ENCODE measurements around the gene DSC3.

DNA sequence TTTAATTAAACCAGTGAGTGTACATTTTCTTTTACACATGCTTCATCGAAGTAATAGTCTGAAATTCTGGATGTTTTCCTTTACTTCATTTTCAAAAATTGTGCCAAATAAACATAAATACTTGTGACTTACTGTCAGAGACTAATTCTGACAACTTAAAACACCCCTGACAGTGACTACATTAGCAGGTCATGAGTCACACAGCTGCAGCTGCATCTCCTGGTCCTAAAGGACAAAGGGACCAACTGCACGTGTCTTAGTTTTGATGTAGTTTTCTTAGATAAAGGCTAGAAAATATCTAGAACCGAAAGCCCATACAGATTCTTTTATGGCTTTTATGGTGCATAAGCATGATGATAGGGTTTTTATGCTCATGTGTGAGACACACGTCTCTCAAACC is 29.6 kb upstream of the DSC3 start:
- TF ChIP-seq POLR2AphosphoS5 (IDR thresholded peaks at IDR 0.05; ENCODE audit: low read depth, low read length) (no peak), TAF1 (IDR thresholded peaks at IDR 0.05; ENCODE audit: borderline replicate concordance, low read depth, low read length) (no peak), POLR2A (IDR thresholded peaks at IDR 0.05; ENCODE audit: low read depth, low read length) (no peak)

All from GM12892 (cell line).